Osteoblast (primary cell): ENCODE measurements around the gene LUZP1. TPM values are rescaled to one million over a fixed set of nuclear protein-coding genes. Genes with fewer than 3 reads are reported as not detected.
A peak's percentile ranks its signal among the peaks of the same experiment; 100 is the strongest.

Experiments used
- DNase-seq: peaks from one replicate; pipeline ENCODE4 v3.0.0; 2011; ENCODE audit warnings: low spot score, mixed read lengths; ENCODE audit not compliant: insufficient read length; ENCODE audit errors: missing footprints
- H2AFZ ChIP-seq: 2 replicates; pipeline ENCODE4 v1.6.0; 2011; ENCODE audit warnings: mild to moderate bottlenecking, low read length
- H3K27ac ChIP-seq: 2 replicates; pipeline ENCODE4 v1.5.1; 2011; ENCODE audit warnings: mild to moderate bottlenecking, low read depth, low read length, moderate library complexity
- H3K27me3 ChIP-seq: 2 replicates; pipeline ENCODE4 v1.6.0; 2012; ENCODE audit warnings: mild to moderate bottlenecking, control low read depth, inconsistent platforms, low read length, moderate library complexity; ENCODE audit not compliant: insufficient read depth
- H3K36me3 ChIP-seq: 2 replicates; pipeline ENCODE4 v1.5.1; 2011; ENCODE audit warnings: mild to moderate bottlenecking, low read length, control low read depth, moderate library complexity; ENCODE audit not compliant: insufficient read depth
- H3K4me1 ChIP-seq: 2 replicates; pipeline ENCODE4 v1.5.1; 2011; ENCODE audit warnings: mild to moderate bottlenecking, low read length, control low read depth, moderate library complexity; ENCODE audit not compliant: insufficient read depth
- H3K4me2 ChIP-seq: 2 replicates; pipeline ENCODE4 v1.6.0; 2011; ENCODE audit warnings: mild to moderate bottlenecking, low read length; ENCODE audit not compliant: insufficient read depth
- H3K4me3 ChIP-seq: fragments of 200-600 bp; sonication (generic); 3 replicates; pipeline ENCODE4 v1.5.1; 2012; ENCODE audit warnings: mild to moderate bottlenecking, low read length, inconsistent platforms; ENCODE audit not compliant: insufficient read depth
- H3K79me2 ChIP-seq: 2 replicates; pipeline ENCODE4 v1.6.0; 2012; ENCODE audit warnings: mild to moderate bottlenecking, low read length, control low read depth, inconsistent platforms; ENCODE audit not compliant: insufficient read depth
- H3K9me3 ChIP-seq: 2 replicates; pipeline ENCODE4 v1.5.1; 2011; ENCODE audit warnings: low read depth, low read length, control low read depth
- H4K20me1 ChIP-seq: 2 replicates; pipeline ENCODE4 v1.6.0; 2012; ENCODE audit warnings: mild to moderate bottlenecking, low read length, control low read depth; ENCODE audit not compliant: insufficient read depth
- total RNA-seq: library from RNA; depleted of rRNA; stranded (reverse); fragments of >200 nt; gene quantifications from 2 replicates; pipeline ENCODE4 v1.2.3, GENCODE V29; 2012
- TF ChIP-seq, protein P1 (sequence below): IDR thresholded peaks from 2 replicates; pipeline ENCODE4 v1.5.1; 2011; ENCODE audit warnings: mild to moderate bottlenecking, low read depth, low read length, moderate library complexity; ENCODE audit errors: extremely low read depth

Gene LUZP1
- total RNA-seq, 1 donor, result 30.0 TPM

DNA sequence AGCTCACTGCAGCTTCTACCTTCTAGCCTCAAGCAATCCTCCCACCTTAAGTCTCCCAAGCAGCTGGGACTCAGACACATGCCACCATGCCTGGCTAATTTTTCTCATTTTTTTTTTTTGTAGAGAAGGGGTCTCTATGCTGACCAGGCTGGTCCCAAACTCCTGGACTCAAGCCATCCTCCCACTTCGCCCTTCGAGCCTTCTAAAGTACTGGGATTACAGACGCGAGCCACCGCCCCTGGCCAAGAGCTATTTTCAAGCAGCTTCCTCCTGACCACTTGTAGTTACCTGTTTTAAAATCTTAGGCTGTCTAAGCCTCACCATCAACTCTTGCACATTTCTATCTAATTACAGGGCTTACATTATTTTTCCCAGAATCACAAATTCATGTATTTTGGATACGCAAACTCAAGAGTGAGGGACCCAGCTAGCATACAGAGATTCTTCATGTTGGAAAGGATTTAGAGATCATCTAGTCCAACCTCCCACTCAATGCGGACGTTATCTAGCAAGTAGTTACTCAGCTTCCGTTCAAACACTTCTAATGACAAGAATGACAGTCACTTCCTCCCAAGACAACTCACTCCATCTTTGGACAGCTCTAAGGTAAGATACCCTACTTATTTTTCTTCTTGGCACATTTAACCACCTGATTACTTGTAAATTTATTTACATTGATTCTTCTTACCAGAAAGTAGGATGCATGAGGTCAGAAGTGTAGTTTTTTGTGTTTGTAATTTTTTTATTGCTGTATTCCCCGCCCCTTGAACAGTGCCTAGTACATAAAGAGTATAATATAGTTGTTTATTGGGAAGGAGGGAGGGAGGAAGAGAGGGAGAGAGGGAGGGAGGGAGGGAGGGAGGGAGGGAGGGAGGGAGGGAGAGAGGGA is 65.4 kb downstream of the LUZP1 start:
- TF ChIP-seq, protein P1, sequence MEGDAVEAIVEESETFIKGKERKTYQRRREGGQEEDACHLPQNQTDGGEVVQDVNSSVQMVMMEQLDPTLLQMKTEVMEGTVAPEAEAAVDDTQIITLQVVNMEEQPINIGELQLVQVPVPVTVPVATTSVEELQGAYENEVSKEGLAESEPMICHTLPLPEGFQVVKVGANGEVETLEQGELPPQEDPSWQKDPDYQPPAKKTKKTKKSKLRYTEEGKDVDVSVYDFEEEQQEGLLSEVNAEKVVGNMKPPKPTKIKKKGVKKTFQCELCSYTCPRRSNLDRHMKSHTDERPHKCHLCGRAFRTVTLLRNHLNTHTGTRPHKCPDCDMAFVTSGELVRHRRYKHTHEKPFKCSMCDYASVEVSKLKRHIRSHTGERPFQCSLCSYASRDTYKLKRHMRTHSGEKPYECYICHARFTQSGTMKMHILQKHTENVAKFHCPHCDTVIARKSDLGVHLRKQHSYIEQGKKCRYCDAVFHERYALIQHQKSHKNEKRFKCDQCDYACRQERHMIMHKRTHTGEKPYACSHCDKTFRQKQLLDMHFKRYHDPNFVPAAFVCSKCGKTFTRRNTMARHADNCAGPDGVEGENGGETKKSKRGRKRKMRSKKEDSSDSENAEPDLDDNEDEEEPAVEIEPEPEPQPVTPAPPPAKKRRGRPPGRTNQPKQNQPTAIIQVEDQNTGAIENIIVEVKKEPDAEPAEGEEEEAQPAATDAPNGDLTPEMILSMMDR, result no peak
- peaks cover 42% of the 10 kb centered on the region for H3K79me2 ChIP-seq
- DNase-seq, result peak; percentile 55

DNA sequence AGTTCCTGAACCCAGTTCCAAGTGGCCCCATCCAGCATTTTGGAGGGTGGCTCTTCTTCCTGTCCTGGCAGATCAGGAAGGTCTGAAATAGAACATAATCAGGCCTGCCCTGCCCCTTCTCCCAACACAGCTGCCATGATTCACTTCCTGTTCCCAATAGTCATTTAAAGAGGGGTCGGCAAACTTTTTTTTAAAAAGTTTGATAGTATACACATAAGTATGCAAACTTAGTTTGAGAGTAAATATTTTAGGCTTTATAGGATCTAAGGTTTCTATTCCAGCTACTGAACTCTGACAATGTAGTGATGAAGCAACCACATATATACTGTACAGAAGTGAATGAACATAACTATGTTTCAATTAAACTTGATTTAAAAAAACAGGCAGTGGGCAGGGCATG is 66.4 kb downstream of the LUZP1 start:
- peaks cover 49% of the 10 kb centered on the region for H3K4me1 ChIP-seq
- H3K9me3 ChIP-seq, result no peaks in the 10 kb centered on the region
- H4K20me1 ChIP-seq, result peaks cover 29% of the 10 kb centered on the region
- peak; percentile 79 for DNase-seq
- H3K4me3 ChIP-seq, result no peak overlapping the region
- peaks cover 45% of the 10 kb centered on the region for H3K79me2 ChIP-seq
- H3K4me2 ChIP-seq, result peak overlapping the region; percentile 65
- H3K27ac ChIP-seq, result peak overlapping the region; percentile 87
- no peak overlapping the region for H2AFZ ChIP-seq
- peaks cover 8% of the 10 kb centered on the region for H3K36me3 ChIP-seq
- H3K27me3 ChIP-seq, result no peaks in the 10 kb centered on the region
- TF ChIP-seq, protein P1, result no peak

More for the DNA sequence above, 65.4 kb downstream of the LUZP1 start:
- Histone ChIP-seq H3K4me2 (peak overlapping the region; percentile 65), H4K20me1 (peaks cover 25% of the 10 kb centered on the region), H3K27ac (peak overlapping the region; percentile 87), H3K4me1 (peaks cover 49% of the 10 kb centered on the region), H2AFZ (no peak overlapping the region), H3K4me3 (no peak overlapping the region), H3K27me3 (no peaks in the 10 kb centered on the region), H3K36me3 (peaks cover 12% of the 10 kb centered on the region), H3K9me3 (no peaks in the 10 kb centered on the region)

DNA sequence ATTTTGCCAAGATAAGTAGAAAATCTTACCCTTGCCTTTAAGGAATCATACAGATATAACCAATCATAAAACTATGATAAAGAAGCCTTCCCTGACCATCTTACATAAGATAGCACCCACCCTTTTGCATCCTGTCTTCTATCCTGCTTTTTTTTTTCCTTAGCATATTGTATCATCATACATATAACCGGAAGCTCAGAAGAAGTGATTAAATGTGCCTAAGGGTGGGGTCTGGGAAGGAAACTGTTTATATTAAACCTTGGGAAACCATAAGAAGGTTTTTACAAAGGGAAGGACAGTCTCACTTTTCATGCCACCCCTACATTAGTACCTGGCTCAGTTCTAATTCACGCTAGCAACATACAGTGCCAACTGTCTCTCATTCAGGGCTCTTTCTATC is 66.8 kb downstream of the LUZP1 start:
- peaks cover 47% of the 10 kb centered on the region for H3K79me2 ChIP-seq
- H2AFZ ChIP-seq, result no peak overlapping the region
- H3K4me1 ChIP-seq, result peaks cover 49% of the 10 kb centered on the region
- no peak overlapping the region for H3K4me3 ChIP-seq
- H3K27ac ChIP-seq, result peak overlapping the region; percentile 87
- TF ChIP-seq, protein P1, result no peak
- no peaks in the 10 kb centered on the region for H3K27me3 ChIP-seq
- peaks cover 29% of the 10 kb centered on the region for H4K20me1 ChIP-seq
- no peaks in the 10 kb centered on the region for H3K9me3 ChIP-seq
- peak overlapping the region; percentile 65 for H3K4me2 ChIP-seq
- DNase-seq, result no peak
- peaks cover 8% of the 10 kb centered on the region for H3K36me3 ChIP-seq

DNA sequence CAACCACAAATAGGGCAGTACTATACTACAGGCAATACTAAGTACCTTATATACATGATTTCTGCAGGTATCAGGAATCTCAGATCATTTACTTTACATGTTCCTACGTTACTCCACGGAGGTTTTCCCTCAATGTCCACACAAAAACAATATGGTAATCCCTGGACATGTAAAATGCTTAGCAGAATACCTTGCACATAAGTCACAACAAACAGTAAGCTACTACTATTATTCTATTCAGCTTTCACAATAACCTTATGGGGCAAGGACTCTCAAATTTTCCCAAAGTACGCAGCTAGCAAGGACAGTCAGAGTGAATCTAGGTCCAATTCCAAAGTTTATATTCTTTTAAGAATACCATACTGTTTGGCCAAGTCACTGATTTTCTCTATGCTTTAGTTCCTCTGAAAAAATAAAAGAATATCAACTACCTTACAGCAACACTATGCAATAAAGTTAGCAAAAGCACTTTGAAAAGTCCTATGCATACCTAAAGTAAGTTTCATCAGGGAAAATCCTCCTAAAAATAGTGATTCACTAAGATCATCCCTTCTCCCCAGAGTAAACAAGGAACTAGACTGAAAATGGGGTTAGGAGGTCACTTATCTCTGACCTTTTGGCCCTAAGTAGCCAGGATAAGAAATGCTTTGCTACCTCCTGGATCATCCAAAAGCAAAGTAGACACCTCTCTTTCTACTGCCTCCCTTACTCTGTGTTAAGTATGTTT is 67.4 kb downstream of the LUZP1 start:
- Histone ChIP-seq H2AFZ (no peak overlapping the region), H3K9me3 (no peaks in the 10 kb centered on the region), H3K27me3 (no peaks in the 10 kb centered on the region), H3K4me1 (peaks cover 49% of the 10 kb centered on the region), H4K20me1 (peaks cover 29% of the 10 kb centered on the region), H3K4me2 (peak overlapping the region; percentile 65), H3K36me3 (peaks cover 4% of the 10 kb centered on the region), H3K4me3 (no peak overlapping the region), H3K27ac (peak overlapping the region; percentile 87), H3K79me2 (peaks cover 47% of the 10 kb centered on the region)
- TF ChIP-seq, protein P1, result no peak
- DNase-seq, result peak; percentile 42
